ENCODE results near the gene PATZ1. TPM values are rescaled to one million over a fixed set of nuclear protein-coding genes. Genes with fewer than 3 reads are reported as not detected.

Gene PATZ1
- total RNA-seq, 1 experiment from 2014 or later = 120 TPM

DNA sequence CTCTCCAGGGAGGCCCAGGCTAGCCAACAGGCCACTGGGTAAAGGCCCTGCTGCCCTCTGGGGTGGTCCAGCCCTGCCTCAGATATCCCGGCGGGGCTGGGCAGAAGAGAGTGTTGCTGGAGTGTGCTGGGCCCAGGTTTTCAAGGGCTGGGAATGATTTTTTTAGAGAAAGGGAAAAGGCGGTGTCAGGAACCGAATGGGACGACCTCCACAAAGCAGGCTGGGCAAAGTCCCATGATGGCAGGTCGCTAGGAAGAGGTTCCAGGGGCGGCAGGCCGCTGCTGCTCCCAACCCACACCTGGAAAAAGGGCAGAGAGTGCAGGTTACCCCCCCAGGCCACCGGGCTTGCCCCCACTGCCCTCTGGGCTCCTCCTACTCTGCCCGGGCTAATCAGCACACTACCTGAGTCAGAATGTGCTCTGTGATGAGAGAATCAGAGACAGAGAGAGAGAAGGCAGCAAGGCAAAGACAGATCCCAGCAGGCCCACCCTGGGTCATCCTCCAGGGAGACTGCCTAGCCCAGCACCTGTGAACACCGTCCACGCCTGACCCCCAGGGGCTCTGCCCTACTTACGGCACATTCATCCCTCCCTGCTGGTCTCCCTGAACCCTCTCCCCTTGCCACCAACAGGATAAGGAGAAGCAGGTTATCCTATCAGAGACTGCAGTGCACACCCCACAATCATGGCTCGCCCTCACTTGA is 4.6 kb downstream of the PATZ1 start:
- no peak overlapping the region for H2BK20ac ChIP-seq (ENCODE audit: low read depth, low read length, poor library complexity, severe bottlenecking)
- TF ChIP-seq, protein P1, sequence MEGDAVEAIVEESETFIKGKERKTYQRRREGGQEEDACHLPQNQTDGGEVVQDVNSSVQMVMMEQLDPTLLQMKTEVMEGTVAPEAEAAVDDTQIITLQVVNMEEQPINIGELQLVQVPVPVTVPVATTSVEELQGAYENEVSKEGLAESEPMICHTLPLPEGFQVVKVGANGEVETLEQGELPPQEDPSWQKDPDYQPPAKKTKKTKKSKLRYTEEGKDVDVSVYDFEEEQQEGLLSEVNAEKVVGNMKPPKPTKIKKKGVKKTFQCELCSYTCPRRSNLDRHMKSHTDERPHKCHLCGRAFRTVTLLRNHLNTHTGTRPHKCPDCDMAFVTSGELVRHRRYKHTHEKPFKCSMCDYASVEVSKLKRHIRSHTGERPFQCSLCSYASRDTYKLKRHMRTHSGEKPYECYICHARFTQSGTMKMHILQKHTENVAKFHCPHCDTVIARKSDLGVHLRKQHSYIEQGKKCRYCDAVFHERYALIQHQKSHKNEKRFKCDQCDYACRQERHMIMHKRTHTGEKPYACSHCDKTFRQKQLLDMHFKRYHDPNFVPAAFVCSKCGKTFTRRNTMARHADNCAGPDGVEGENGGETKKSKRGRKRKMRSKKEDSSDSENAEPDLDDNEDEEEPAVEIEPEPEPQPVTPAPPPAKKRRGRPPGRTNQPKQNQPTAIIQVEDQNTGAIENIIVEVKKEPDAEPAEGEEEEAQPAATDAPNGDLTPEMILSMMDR (conservative IDR thresholded peaks at IDR 0.05) = no peak
- H2AK5ac ChIP-seq (ENCODE audit: insufficient read length, low read length) = no peak overlapping the region
- no peaks in the 10 kb centered on the region for H3K27me3 ChIP-seq (ENCODE audit: insufficient read depth, low read length)
- DNase-seq = no peak
- peaks cover 38 to 85% (median 63%) of the 10 kb centered on the region in 3 experiments for H3K36me3 Mint-ChIP-seq (ENCODE audit: insufficient read depth in 1 of 3, low read depth in 3 of 3)
- H3K9ac ChIP-seq (ENCODE audit: extremely low read depth, insufficient read length, low read length) = no peak overlapping the region
- no peak overlapping the region for H2BK15ac ChIP-seq (ENCODE audit: low read depth, low read length)
- H3K56ac ChIP-seq (ENCODE audit: insufficient read length, low read depth, low read length) = no peak overlapping the region
- H2BK5ac ChIP-seq (ENCODE audit: insufficient read length, low read length) = no peak overlapping the region
- H3K14ac ChIP-seq (ENCODE audit: insufficient read depth, low read length) = no peak overlapping the region; the same call in 1 of the 2 replicates
- H4K20me1 ChIP-seq (ENCODE audit: control insufficient read depth, insufficient read depth, insufficient read length) = no peaks in the 10 kb centered on the region
- H2AFZ ChIP-seq (ENCODE audit: low read length) = no peak overlapping the region
- H3K27ac Mint-ChIP-seq = peak overlapping the region in 2 of 3 experiments; percentile 98; a peak in 4 of 7 replicates
- no peak overlapping the region for H3K18ac ChIP-seq (ENCODE audit: insufficient read length, low read depth, low read length)
- peaks cover 24% of the 10 kb centered on the region for H3K23me2 ChIP-seq (ENCODE audit: insufficient read length, low read depth, low read length, poor library complexity, severe bottlenecking)
- no peak overlapping the region for H3T11ph ChIP-seq (ENCODE audit: low read length)
- H3K4me2 ChIP-seq (ENCODE audit: insufficient read depth, insufficient read length, low read length) = peak overlapping the region; percentile 74
- H3K79me1 ChIP-seq (ENCODE audit: insufficient read depth, low read depth, low read length, poor library complexity, severe bottlenecking) = peaks cover 6% of the 10 kb centered on the region
- no peak overlapping the region for H3K27ac ChIP-seq (ENCODE audit: insufficient read length, low read depth, low read length)
- no peaks in the 10 kb centered on the region for H3K9me3 Mint-ChIP-seq
- WGBS (ENCODE audit: extremely low coverage, insufficient read length, low lambda C conversion rate) = no CpG with 5 or more reads among the region's 14 CpGs
- H2BK12ac ChIP-seq (ENCODE audit: insufficient read length, low read depth, low read length) = no peak overlapping the region
- H3K23ac ChIP-seq (ENCODE audit: insufficient read length, low read depth, low read length) = no peak overlapping the region
- H3K79me2 ChIP-seq (ENCODE audit: insufficient read depth, low read length) = peaks cover 12% of the 10 kb centered on the region; the same call in 1 of the 2 replicates
- H3K9me3 ChIP-seq (ENCODE audit: control insufficient read depth, low read depth, low read length) = no peaks in the 10 kb centered on the region
- no peak overlapping the region for H4K8ac ChIP-seq (replicated peaks; ENCODE audit: insufficient read length, low read depth, low read length)
- peaks cover 58 to 59% of the 10 kb centered on the region in 2 experiments for H3K4me1 Mint-ChIP-seq
- H4K91ac ChIP-seq (ENCODE audit: insufficient read length, low read depth, low read length) = no peak overlapping the region
- no peak overlapping the region for H3K4ac ChIP-seq (ENCODE audit: low read depth, low read length)
- H2BK120ac ChIP-seq (ENCODE audit: low read depth, low read length, poor library complexity, severe bottlenecking) = no peak overlapping the region
- peak overlapping the region; percentile 90; a peak in 4 of 5 replicates for H3K4me3 Mint-ChIP-seq
- H3K4me1 ChIP-seq (ENCODE audit: insufficient read depth, low read length) = peaks cover 4% of the 10 kb centered on the region; the same call in 1 of the 2 replicates
- no peaks in the 10 kb centered on the region for H3K27me3 Mint-ChIP-seq (ENCODE audit: low read depth)
- no peak overlapping the region for H4K5ac ChIP-seq (ENCODE audit: insufficient read length, low read depth, low read length)
